Measurements from ENCODE around the gene PSORS1C1. TPM values are rescaled to one million over a fixed set of nuclear protein-coding genes. Genes with fewer than 3 reads are reported as not detected.

The PSORS1C1 gene
- total RNA-seq, 1 experiment from 2014 or later = 0.48 TPM

- Histone ChIP-seq H3K18ac (ENCODE audit: insufficient read length, low read depth, low read length) (no peak overlapping the region), H4K91ac (ENCODE audit: insufficient read length, low read depth, low read length) (no peak overlapping the region), H3K79me2 (ENCODE audit: insufficient read depth, low read length) (no peaks in the 10 kb centered on the region), H3K4ac (ENCODE audit: low read depth, low read length) (no peak overlapping the region), H2BK15ac (ENCODE audit: low read depth, low read length) (no peak overlapping the region), H3K27me3 (ENCODE audit: insufficient read depth, low read length) (no peaks in the 10 kb centered on the region), H2BK120ac (ENCODE audit: low read depth, low read length, poor library complexity, severe bottlenecking) (no peak overlapping the region), H3K4me2 (ENCODE audit: insufficient read depth, insufficient read length, low read length) (no peak overlapping the region), H2BK12ac (ENCODE audit: insufficient read length, low read depth, low read length) (no peak overlapping the region), H2BK5ac (ENCODE audit: insufficient read length, low read length) (no peak overlapping the region), H4K20me1 (ENCODE audit: control insufficient read depth, insufficient read depth, insufficient read length) (no peaks in the 10 kb centered on the region), H3K23me2 (ENCODE audit: insufficient read length, low read depth, low read length, poor library complexity, severe bottlenecking) (no peaks in the 10 kb centered on the region), H3K23ac (ENCODE audit: insufficient read length, low read depth, low read length) (no peak overlapping the region), H2AK5ac (ENCODE audit: insufficient read length, low read length) (no peak overlapping the region), H3K9me3 (ENCODE audit: control insufficient read depth, low read depth, low read length) (no peaks in the 10 kb centered on the region), H3K9ac (ENCODE audit: extremely low read depth, insufficient read length, low read length) (no peak overlapping the region), H3K56ac (ENCODE audit: insufficient read length, low read depth, low read length) (no peak overlapping the region), H3K14ac (ENCODE audit: insufficient read depth, low read length) (no peak overlapping the region), H2AFZ (ENCODE audit: low read length) (no peak overlapping the region), H4K5ac (ENCODE audit: insufficient read length, low read depth, low read length) (no peak overlapping the region), H3K79me1 (ENCODE audit: insufficient read depth, low read depth, low read length, poor library complexity, severe bottlenecking) (no peaks in the 10 kb centered on the region), H3K4me1 (ENCODE audit: insufficient read depth, low read length) (no peaks in the 10 kb centered on the region), H2BK20ac (ENCODE audit: low read depth, low read length, poor library complexity, severe bottlenecking) (no peak overlapping the region), H4K8ac (replicated peaks; ENCODE audit: insufficient read length, low read depth, low read length) (no peak overlapping the region), H3T11ph (ENCODE audit: low read length) (no peak overlapping the region), H3K27ac (ENCODE audit: insufficient read length, low read depth, low read length) (no peak overlapping the region)
- WGBS (ENCODE audit: extremely low coverage, insufficient read length, low lambda C conversion rate) = no CpG with 5 or more reads among the region's 4 CpGs
- H3K9me3 Mint-ChIP-seq = no peaks in the 10 kb centered on the region; a peak in 1 of 5 replicates
- H3K27ac Mint-ChIP-seq = no peak overlapping the region; a peak in 1 of 7 replicates
- TF ChIP-seq CTCF (conservative IDR thresholded peaks at IDR 0.05) = no peak
- H3K4me3 Mint-ChIP-seq = no peak overlapping the region
- H3K27me3 Mint-ChIP-seq (ENCODE audit: low read depth) = peaks cover 8% of the 10 kb centered on the region
- DNase-seq = no peak
- peaks cover 38 to 44% of the 10 kb centered on the region in 2 experiments for H3K4me1 Mint-ChIP-seq
- no peaks in the 10 kb centered on the region for H3K36me3 Mint-ChIP-seq (ENCODE audit: insufficient read depth in 1 of 3, low read depth in 3 of 3)
Observed at GRCh38 chr6:31129130-31129529, 14.5 kb downstream of the PSORS1C1 start.
